BE2C (cell line): ENCODE measurements around the gene CARD8.

ENCODE experiments used
- DNase-seq: peaks from one replicate; pipeline ENCODE4 v3.0.0-alpha.2; 2020
- H3K27me3 ChIP-seq: fragments of 250-450 bp; sonication (Bioruptor Pico); 2 replicates; pipeline ENCODE4 v1.5.1; 2020; ENCODE audit warnings: mild to moderate bottlenecking
- H3K36me3 ChIP-seq: fragments of 250-450 bp; sonication (Bioruptor Pico); 2 replicates; pipeline ENCODE4 v1.5.1; 2020; ENCODE audit warnings: mild to moderate bottlenecking
- H3K4me1 ChIP-seq: fragments of 250-450 bp; sonication (Bioruptor Pico); 2 replicates; pipeline ENCODE4 v1.5.1; 2020
- H3K4me3 ChIP-seq: 2 replicates; pipeline ENCODE4 v1.5.1; 2011; ENCODE audit warnings: low read depth, low read length
- H3K9me3 ChIP-seq: fragments of 250-450 bp; sonication (Bioruptor Pico); 2 replicates; pipeline ENCODE4 v1.5.1; 2020
- CTCF ChIP-seq: IDR thresholded peaks from 2 replicates; pipeline ENCODE4 v1.5.1; 2012; ENCODE audit warnings: mild to moderate bottlenecking, low read depth, low read length

The CARD8 gene

GRCh38 chr19:48290401-48290770 is 34.7 kb upstream of the CARD8 start:
- peak overlapping the region; percentile 68; the same call in 1 of the 2 replicates for H3K4me3 ChIP-seq
- H3K36me3 ChIP-seq, result peaks cover 17% of the 10 kb centered on the region
- no peaks in the 10 kb centered on the region for H3K27me3 ChIP-seq
- no peaks in the 10 kb centered on the region for H3K9me3 ChIP-seq
- DNase-seq, result peak; percentile 58
- peak; percentile 49 for TF ChIP-seq CTCF
- H3K4me1 ChIP-seq, result no peaks in the 10 kb centered on the region

GRCh38 chr19:48287748-48288147 is 32.0 kb upstream of the CARD8 start:
- H3K4me1 ChIP-seq, result no peaks in the 10 kb centered on the region
- DNase-seq, result no peak
- H3K36me3 ChIP-seq, result peaks cover 34% of the 10 kb centered on the region
- no peak for TF ChIP-seq CTCF
- H3K9me3 ChIP-seq, result no peaks in the 10 kb centered on the region; the same call in 1 of the 2 replicates
- no peak overlapping the region for H3K4me3 ChIP-seq
- no peaks in the 10 kb centered on the region for H3K27me3 ChIP-seq

GRCh38 chr19:48284896-48285295 is 29.2 kb upstream of the CARD8 start:
- DNase-seq, result no peak
- Histone ChIP-seq H3K9me3 (no peaks in the 10 kb centered on the region; the same call in 1 of the 2 replicates), H3K27me3 (no peaks in the 10 kb centered on the region), H3K4me1 (no peaks in the 10 kb centered on the region), H3K36me3 (peaks cover 44% of the 10 kb centered on the region), H3K4me3 (no peak overlapping the region)
- TF ChIP-seq CTCF, result no peak

GRCh38 chr19:48283908-48284307 is 28.2 kb upstream of the CARD8 start:
- no peak for TF ChIP-seq CTCF
- H3K4me1 ChIP-seq, result no peaks in the 10 kb centered on the region
- no peak for DNase-seq

GRCh38 chr19:48279747-48280146 is 24.0 kb upstream of the CARD8 start:
- no peak for DNase-seq
- H3K9me3 ChIP-seq, result no peaks in the 10 kb centered on the region; the same call in 1 of the 2 replicates
- H3K4me1 ChIP-seq, result peaks cover 3% of the 10 kb centered on the region; the same call in 1 of the 2 replicates
- H3K27me3 ChIP-seq, result no peaks in the 10 kb centered on the region
- TF ChIP-seq CTCF, result no peak
- no peak overlapping the region for H3K4me3 ChIP-seq
- peaks cover 25% of the 10 kb centered on the region for H3K36me3 ChIP-seq

More at GRCh38 chr19:48283908-48284307, 28.2 kb upstream of the CARD8 start:
- no peak overlapping the region for H3K4me3 ChIP-seq
- H3K9me3 ChIP-seq, result no peaks in the 10 kb centered on the region; the same call in 1 of the 2 replicates
- H3K36me3 ChIP-seq, result peaks cover 44% of the 10 kb centered on the region
- H3K27me3 ChIP-seq, result no peaks in the 10 kb centered on the region

GRCh38 chr19:48274938-48275337 is 19.2 kb upstream of the CARD8 start:
- no peak for DNase-seq
- H3K36me3 ChIP-seq, result no peaks in the 10 kb centered on the region; the same call in 1 of the 2 replicates
- no peak for TF ChIP-seq CTCF
- H3K4me1 ChIP-seq, result peaks cover 3% of the 10 kb centered on the region; the same call in 1 of the 2 replicates
- no peaks in the 10 kb centered on the region for H3K9me3 ChIP-seq
- H3K4me3 ChIP-seq, result no peak overlapping the region
- H3K27me3 ChIP-seq, result no peaks in the 10 kb centered on the region
